Stomach (tissue), 9 donors: Measurements from ENCODE around the gene RHPN2. TPM values are rescaled to one million over a fixed set of nuclear protein-coding genes. Genes with fewer than 3 reads are reported as not detected.
"Not testable (repeated sequence)": the region's sequence is repeated elsewhere in the genome, so short reads cannot be mapped to it uniquely, and the experiment has no call there.

ENCODE experiments used
- DNase-seq, 2 donors: peaks; one replicate each; pipeline versions ENCODE4 v3.0.0 to v3.0.0-alpha.2; 2013 to 2019
- H3K27ac ChIP-seq, 5 donors: fragments of 200-600 bp in 4 of 5; sonication (generic) in 4 of 5; one replicate each; pipeline ENCODE4 v1.5.1; 2013 to 2019; ENCODE audit warnings: mild to moderate bottlenecking in 1 of 5, moderate library complexity in 1 of 5
- H3K27me3 ChIP-seq, 3 donors: fragments of 200-600 bp; sonication (generic); one replicate each; pipeline ENCODE4 v1.5.1; 2017 to 2019; ENCODE audit warnings: mixed run types in 1 of 3
- H3K36me3 ChIP-seq, 4 donors: fragments of 200-600 bp; sonication (generic); 1 replicate in 3 of 4; 2 replicates in 1 of 4; pipeline ENCODE4 v1.5.1; 2016 to 2019
- H3K4me1 ChIP-seq, 4 donors: fragments of 200-600 bp; sonication (generic); one replicate each; pipeline ENCODE4 v1.5.1; 2016 to 2019
- H3K4me3 ChIP-seq, 4 donors: fragments of 200-600 bp; sonication (generic) in 3 of 4; one replicate each; pipeline ENCODE4 v1.5.1; 2016 to 2019; ENCODE audit warnings: mild to moderate bottlenecking in 1 of 4
- H3K9me3 ChIP-seq, 4 donors: fragments of 200-600 bp; sonication (generic); one replicate each; pipeline ENCODE4 v1.5.1; 2016 to 2019
- EP300 ChIP-seq: sonication (generic); formaldehyde crosslinking; IDR thresholded peaks from one replicate; pipeline ENCODE4 v1.6.1; 2017; ENCODE audit warnings: antibody characterized with exemption
- POLR2A ChIP-seq, 4 donors: fragments of 450-650 bp; IDR thresholded peaks; one replicate each; pipeline ENCODE4 v1.6.1; 2016; ENCODE audit warnings: antibody characterized with exemption in 4 of 4, control low read depth in 2 of 4, mild to moderate bottlenecking in 1 of 4, moderate library complexity in 1 of 4
- POLR2AphosphoS5 ChIP-seq, 3 donors: sonication (generic); formaldehyde crosslinking; IDR thresholded peaks; one replicate each; pipeline ENCODE4 v1.6.1; 2016; ENCODE audit warnings: antibody characterized with exemption in 3 of 3
- WGBS, 5 donors: extraction: QIAGEN DNeasy Blood & Tissue Kit in 3 of 5; methylation state at CpG; one replicate each; pipeline versions ENCODE4 v1.1.5 to v1.1.7; 2013 to 2018; 5-methylcytosine and 5-hydroxymethylcytosine counted together
- intact Hi-C: fragments of 100-400 bp; cut with DNase I; formaldehyde crosslinking; loops from one replicate; pipeline ENCODE4 v1.15.1; 2023; ENCODE audit warnings: low total_unique reads
- polyA plus RNA-seq, 3 donors: library from polyadenylated mRNA; stranded (reverse); fragments of 200-250 nt; gene quantifications; one replicate each; pipeline ENCODE4 v1.2.3, GENCODE V29; 2013
- total RNA-seq, 5 donors: library from RNA; depleted of rRNA; stranded (reverse); fragments of >200 nt; gene quantifications; one replicate each; pipeline versions ENCODE4 v1.1.0 to v1.2.3, GENCODE V29; 2014 to 2016
- TF ChIP-seq, protein P1 (sequence below), 7 experiments: fragments of 450-650 bp in 4 of 7; fragments of 200-600 bp in 3 of 7; sonication (generic) in 3 of 7; IDR thresholded peaks; one replicate each; pipeline ENCODE4 v1.5.1; 2016 to 2019; ENCODE audit warnings: antibody characterized with exemption in 7 of 7, control low read depth in 2 of 7, mild to moderate bottlenecking in 1 of 7
- donor health status: healthy with polysubstance abuse.
- donor health status: Bipolar disorder and iron deficiency.
- donor health status: healthy.

Gene RHPN2
- total and polyA plus RNA-seq, 8 donors, result 2.4 to 73.5 (median 36.0) TPM

GRCh38 chr19:33035461-33035860 lies 29.2 kb downstream of the RHPN2 start:
- TF ChIP-seq POLR2A (IDR thresholded peaks at IDR 0.05) (no peak), EP300 (no peak), POLR2AphosphoS5 (IDR thresholded peaks at IDR 0.05) (no peak)
- TF ChIP-seq, protein P1, sequence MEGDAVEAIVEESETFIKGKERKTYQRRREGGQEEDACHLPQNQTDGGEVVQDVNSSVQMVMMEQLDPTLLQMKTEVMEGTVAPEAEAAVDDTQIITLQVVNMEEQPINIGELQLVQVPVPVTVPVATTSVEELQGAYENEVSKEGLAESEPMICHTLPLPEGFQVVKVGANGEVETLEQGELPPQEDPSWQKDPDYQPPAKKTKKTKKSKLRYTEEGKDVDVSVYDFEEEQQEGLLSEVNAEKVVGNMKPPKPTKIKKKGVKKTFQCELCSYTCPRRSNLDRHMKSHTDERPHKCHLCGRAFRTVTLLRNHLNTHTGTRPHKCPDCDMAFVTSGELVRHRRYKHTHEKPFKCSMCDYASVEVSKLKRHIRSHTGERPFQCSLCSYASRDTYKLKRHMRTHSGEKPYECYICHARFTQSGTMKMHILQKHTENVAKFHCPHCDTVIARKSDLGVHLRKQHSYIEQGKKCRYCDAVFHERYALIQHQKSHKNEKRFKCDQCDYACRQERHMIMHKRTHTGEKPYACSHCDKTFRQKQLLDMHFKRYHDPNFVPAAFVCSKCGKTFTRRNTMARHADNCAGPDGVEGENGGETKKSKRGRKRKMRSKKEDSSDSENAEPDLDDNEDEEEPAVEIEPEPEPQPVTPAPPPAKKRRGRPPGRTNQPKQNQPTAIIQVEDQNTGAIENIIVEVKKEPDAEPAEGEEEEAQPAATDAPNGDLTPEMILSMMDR (IDR thresholded peaks at IDR 0.05), result no peak
- WGBS, 5 donors, result 47 to 75% (median 56%) methylated on average over 10 of the region's 10 CpGs
- DNase-seq, result no peak
- no peaks in the 10 kb centered on the region for H3K9me3 ChIP-seq
- H3K36me3 ChIP-seq, result peaks cover 0 to 6% (median 0%) of the 10 kb centered on the region in 4 donors
- intact Hi-C loops, result no loop called here
- H3K4me1 ChIP-seq, result peaks cover 0 to 34% (median 9%) of the 10 kb centered on the region in 4 donors
- H3K27me3 ChIP-seq, result no peaks in the 10 kb centered on the region
- H3K4me3 ChIP-seq, result no peak overlapping the region
- peak overlapping the region in 3 of 5 donors; percentile 14 to 61 (median 59) for H3K27ac ChIP-seq

DNA sequence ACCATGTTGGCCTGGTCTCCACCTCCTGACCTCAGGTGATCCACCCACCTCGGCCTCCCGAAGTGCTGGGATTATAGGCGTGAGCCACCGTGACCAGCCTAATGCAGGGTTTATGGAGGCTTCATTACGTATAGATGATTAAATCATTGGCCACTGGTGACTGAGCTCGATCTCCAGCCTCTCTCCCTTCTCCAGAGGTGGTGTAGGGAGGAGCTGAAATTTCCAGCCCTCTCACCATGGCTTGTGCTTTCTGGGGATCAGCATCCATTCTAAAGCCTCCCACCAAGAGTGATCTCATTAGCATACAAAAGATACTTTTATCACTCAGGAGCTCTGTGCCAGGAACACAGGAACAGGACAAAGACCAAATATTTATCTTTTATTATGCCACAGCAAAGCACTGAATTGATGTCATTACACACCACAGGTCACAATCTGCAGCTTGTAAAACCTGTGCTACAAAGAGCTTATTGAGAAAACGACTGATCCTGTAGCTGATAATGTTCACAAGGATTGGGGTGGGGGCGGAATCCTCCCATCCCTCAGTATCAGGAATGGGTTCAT lies 32.4 kb downstream of the RHPN2 start:
- WGBS, 5 donors, result 34 to 67% (median 52%) methylated on average over 8 of the region's 8 CpGs
- no peak overlapping the region for H3K4me3 ChIP-seq
- TF ChIP-seq POLR2A (IDR thresholded peaks at IDR 0.05) (no peak), POLR2AphosphoS5 (IDR thresholded peaks at IDR 0.05) (no peak), EP300 (no peak)
- TF ChIP-seq, protein P1 (IDR thresholded peaks at IDR 0.05), result no peak
- H3K27ac ChIP-seq, result peak overlapping the region in 3 of 5 donors; percentile 17 to 57 (median 51)
- no peaks in the 10 kb centered on the region for H3K27me3 ChIP-seq
- DNase-seq, result peak in 1 of 2 donors; percentile 22
- intact Hi-C loops, result no loop called here
- peaks cover 0 to 6% (median 0%) of the 10 kb centered on the region in 4 donors for H3K36me3 ChIP-seq
- H3K9me3 ChIP-seq, result peaks cover 0 to 3% (median 0%) of the 10 kb centered on the region in 4 donors
- H3K4me1 ChIP-seq, result peaks cover 0 to 29% (median 3%) of the 10 kb centered on the region in 4 donors

- intact Hi-C loops, result no loop called here
- Histone ChIP-seq H3K4me1 (peaks cover 5 to 23% (median 9%) of the 10 kb centered on the region in 4 donors), H3K9me3 (peaks cover 0 to 3% (median 0%) of the 10 kb centered on the region in 4 donors), H3K27ac (no peak overlapping the region), H3K27me3 (no peaks in the 10 kb centered on the region), H3K36me3 (peaks cover 0 to 6% (median 0%) of the 10 kb centered on the region in 4 donors), H3K4me3 (no peak overlapping the region)
- WGBS, 5 donors, result 71 to 90% (median 86%) methylated on average over 9 of the region's 9 CpGs
- TF ChIP-seq POLR2AphosphoS5 (IDR thresholded peaks at IDR 0.05) (no peak), EP300 (no peak), POLR2A (IDR thresholded peaks at IDR 0.05) (no peak)
- TF ChIP-seq, protein P1 (IDR thresholded peaks at IDR 0.05), result no peak
- DNase-seq, result no peak
Observed at GRCh38 chr19:33029746-33030303, 34.9 kb downstream of the RHPN2 start.

DNA sequence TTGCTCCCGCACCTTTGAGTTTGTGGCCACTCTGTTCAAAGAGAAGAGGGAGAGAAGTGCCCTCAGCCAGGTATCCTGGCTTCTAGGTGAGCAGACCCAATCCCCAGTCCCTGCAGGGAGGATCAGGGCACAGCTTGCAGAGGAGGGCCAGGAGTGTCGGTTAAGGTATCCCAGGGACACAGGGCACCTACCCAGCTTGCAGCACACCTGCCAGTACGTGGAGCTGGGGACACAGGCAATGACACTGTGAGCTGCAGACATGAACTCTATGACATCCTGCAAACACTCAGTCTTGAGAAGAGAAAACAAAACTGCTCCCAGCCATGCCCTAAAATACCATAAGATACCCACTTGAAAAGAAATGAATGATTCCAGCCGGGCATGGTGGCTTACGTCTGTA lies 38.1 kb downstream of the RHPN2 start:
- H3K9me3 ChIP-seq, H3K27me3 ChIP-seq, intact Hi-C loops, DNase-seq, H3K4me3 ChIP-seq: not testable (repeated sequence)
- peaks cover 5 to 16% (median 14%) of the 10 kb centered on the region in 4 donors for H3K4me1 ChIP-seq
- peaks cover 0 to 14% (median 1%) of the 10 kb centered on the region in 4 donors for H3K36me3 ChIP-seq
- 67 to 88% (median 71%) methylated on average over 3 to 5 of the region's 5 CpGs for WGBS, 5 donors
- H3K27ac ChIP-seq, result peak overlapping the region in 3 of 5 donors; percentile 3 to 63 (median 43)

- Histone ChIP-seq H3K27ac (peak overlapping the region in 4 of 5 donors; percentile 4 to 63 (median 47)), H3K4me1 (peaks cover 5 to 16% (median 14%) of the 10 kb centered on the region in 4 donors), H3K36me3 (peaks cover 0 to 20% (median 7%) of the 10 kb centered on the region in 4 donors)
- H3K4me3 ChIP-seq, intact Hi-C loops, DNase-seq, H3K27me3 ChIP-seq, H3K9me3 ChIP-seq: not testable (repeated sequence)
- 37 to 68% (median 57%) methylated on average over 11 to 12 of the region's 12 CpGs for WGBS, 5 donors
Observed at GRCh38 chr19:33025468-33026238, 39.0 kb downstream of the RHPN2 start.
